B cell (primary cell): ENCODE data around the gene COL25A1. TPM values are rescaled to one million over a fixed set of nuclear protein-coding genes. Genes with fewer than 3 reads are reported as not detected.

Experiments
- ATAC-seq: fragments of 200-7000 bp; cut with Tn5 transposase; one replicate; pipeline ENCODE4 v1.10.0; 2021; ENCODE audit warnings: low read depth, mild to moderate bottlenecking, moderate number of reproducible peaks, moderate library complexity
- CTCF ChIA-PET: fragments of 350-600 bp; sonication (Branson Sonifier 250); formaldehyde crosslinking; loops from one replicate; lab custom pipeline; 2021; ENCODE audit warnings: antibody characterized with exemption, inconsistent platforms; lab: Charles Lee
- POLR2A ChIA-PET: fragments of 350-600 bp; sonication (Branson Sonifier 250); formaldehyde crosslinking; loops from one replicate; lab custom pipeline; 2021; ENCODE audit warnings: antibody characterized with exemption; lab: Charles Lee
- DNase-seq: peaks from one replicate; pipeline ENCODE4 v3.0.0; 2013
- H2AFZ ChIP-seq: 2 replicates; pipeline ENCODE4 v1.6.1; 2012; ENCODE audit warnings: mild to moderate bottlenecking, low read depth, low read length; ENCODE audit not compliant: insufficient read depth, poor library complexity, severe bottlenecking
- H3K27ac ChIP-seq, 2 donors: 1 replicate in 1 of 2; 2 replicates in 1 of 2; pipeline ENCODE4 v1.5.1; 2012 to 2013; ENCODE audit warnings: low read length in 2 of 2, mild to moderate bottlenecking in 2 of 2, moderate library complexity in 1 of 2
- H3K27me3 ChIP-seq, 4 experiments: fragments of 200-600 bp in 1 of 4; sonication (generic) in 1 of 4; replicated peaks in 1 of 4; 1 replicate in 2 of 4; 2 replicates in 2 of 4; pipeline versions ENCODE4 v1.6.1 to v1.7.0; 2013 to 2016; ENCODE audit warnings: low read length in 3 of 4, mild to moderate bottlenecking in 2 of 4, mixed read lengths in 1 of 4, moderate library complexity in 1 of 4; ENCODE audit not compliant: insufficient read depth in 4 of 4, control insufficient read depth in 3 of 4; ENCODE audit errors: control extremely low read depth in 1 of 4
- H3K36me3 ChIP-seq, 2 experiments: replicated peaks in 1 of 2; 1 replicate in 1 of 2; 2 replicates in 1 of 2; pipeline versions ENCODE4 v1.6.1 to v1.7.1; 2013; ENCODE audit warnings: low read length in 1 of 2; ENCODE audit not compliant: insufficient read depth in 2 of 2, control insufficient read depth in 1 of 2; ENCODE audit errors: control extremely low read depth in 1 of 2, extremely low read depth in 1 of 2
- H3K4me1 ChIP-seq, 2 donors: fragments of 200-600 bp in 1 of 2; sonication (generic) in 1 of 2; 1 replicate in 1 of 2; 2 replicates in 1 of 2; pipeline versions ENCODE4 v1.5.1 to v1.6.1; 2013 to 2017; ENCODE audit warnings: low read length in 2 of 2; ENCODE audit not compliant: control insufficient read depth in 2 of 2, insufficient read depth in 2 of 2
- H3K4me2 ChIP-seq: replicated peaks from 2 replicates; pipeline ENCODE3; 2012; ENCODE audit warnings: mild to moderate bottlenecking, low read depth, low read length; ENCODE audit not compliant: poor library complexity, severe bottlenecking
- H3K4me3 ChIP-seq, 5 experiments: fragments of 200-600 bp in 1 of 5; sonication (generic) in 1 of 5; 1 replicate in 3 of 5; 2 replicates in 2 of 5; pipeline versions ENCODE4 v1.5.1 to v1.7.0; 2011 to 2016; ENCODE audit warnings: low read length in 4 of 5, mild to moderate bottlenecking in 4 of 5, low read depth in 2 of 5, control low read depth in 1 of 5, moderate library complexity in 1 of 5; ENCODE audit not compliant: insufficient read depth in 1 of 5; ENCODE audit errors: control extremely low read depth in 1 of 5, extremely low read depth in 1 of 5
- H3K79me2 ChIP-seq: fragments of 200-600 bp; sonication (generic); one replicate; pipeline ENCODE4 v1.6.0; 2016; ENCODE audit warnings: low read length; ENCODE audit not compliant: control insufficient read depth, insufficient read depth
- H3K9ac ChIP-seq: fragments of 200-600 bp; sonication (generic); 2 replicates; pipeline ENCODE4 v1.6.1; 2017; ENCODE audit warnings: mild to moderate bottlenecking, low read length, moderate library complexity
- H3K9me3 ChIP-seq, 3 donors: one replicate each; pipeline versions ENCODE4 v1.6.1 to v1.7.1; 2013; ENCODE audit warnings: low read length in 2 of 3; ENCODE audit not compliant: control insufficient read depth in 2 of 3, insufficient read depth in 1 of 3; ENCODE audit errors: control extremely low read depth in 1 of 3
- H4K20me1 ChIP-seq: 2 replicates; pipeline ENCODE4 v1.6.0; 2012; ENCODE audit warnings: mild to moderate bottlenecking, low read length; ENCODE audit not compliant: insufficient read depth, control insufficient read depth, poor library complexity, severe bottlenecking
- H3K27ac Mint-ChIP-seq: one replicate; pipeline ENCODE4 v1.8.0; 2021; ENCODE audit warnings: mixed read lengths
- H3K27me3 Mint-ChIP-seq: one replicate; pipeline ENCODE4 v1.8.0; 2021; ENCODE audit warnings: mixed read lengths
- H3K4me1 Mint-ChIP-seq: one replicate; pipeline ENCODE4 v1.8.0; 2021; ENCODE audit warnings: mixed read lengths
- H3K4me3 Mint-ChIP-seq: one replicate; pipeline ENCODE4 v1.8.0; 2021; ENCODE audit warnings: mixed read lengths
- H3K9me3 Mint-ChIP-seq: one replicate; pipeline ENCODE4 v1.8.0; 2022; ENCODE audit warnings: mixed read lengths; ENCODE audit not compliant: insufficient read depth
- CTCF ChIP-seq: fragments of 200-600 bp; IDR thresholded peaks from one replicate; pipeline ENCODE4 v1.8.0; 2022; ENCODE audit warnings: antibody characterized with exemption, mild to moderate bottlenecking
- EZH2 ChIP-seq: IDR thresholded peaks from 2 replicates; pipeline ENCODE4 v1.6.1; 2012; ENCODE audit warnings: borderline replicate concordance, low read depth, mild to moderate bottlenecking, moderate library complexity, low read length; ENCODE audit not compliant: insufficient read depth, poor library complexity, severe bottlenecking
- WGBS: methylation state at CpG from one replicate; pipeline ENCODE4 v1.1.5; 2013; ENCODE audit warnings: missing lambda C conversion rate; ENCODE audit not compliant: insufficient coverage; 5-methylcytosine and 5-hydroxymethylcytosine counted together
- intact Hi-C: fragments of 100-400 bp; cut with micrococcal nuclease; formaldehyde crosslinking; loops from one replicate; pipeline ENCODE4 v1.10.0; 2022
- polyA plus RNA-seq: library from polyadenylated mRNA; depleted of rRNA; stranded (reverse); fragments of >200 nt; gene quantifications from 2 replicates; pipeline ENCODE4 v1.2.3, GENCODE V29; 2012
- total RNA-seq, 2 donors: library from RNA; stranded (reverse); fragments of 120-200 nt in 1 of 2; gene quantifications; 1 replicate in 1 of 2; 2 replicates in 1 of 2; pipeline versions ENCODE4 v1.2.3 to v1.2.4, GENCODE V29; 2013 to 2022

Gene COL25A1
- total and polyA plus RNA-seq, 2 donors (not counting 1 experiment from before 2014, with no cell fraction given) = not detected

GRCh38 chr4:109040441-109040840 is 262.0 kb downstream of the COL25A1 start:
- Histone ChIP-seq H3K9me3 (no peaks in the 10 kb centered on the region), H3K27ac (no peak overlapping the region), H3K36me3 (no peaks in the 10 kb centered on the region), H3K9ac (no peak overlapping the region), H3K4me1 (no peaks in the 10 kb centered on the region), H3K4me3 (no peak overlapping the region), H3K4me2 (no peak overlapping the region), H3K79me2 (no peaks in the 10 kb centered on the region), H3K27me3 (no peaks in the 10 kb centered on the region), H2AFZ (no peak overlapping the region), H4K20me1 (no peaks in the 10 kb centered on the region)
- CTCF ChIA-PET = no interaction called here
- Mint-ChIP-seq H3K27ac (no peak overlapping the region), H3K4me3 (no peak overlapping the region), H3K9me3 (no peaks in the 10 kb centered on the region), H3K4me1 (no peaks in the 10 kb centered on the region), H3K27me3 (no peaks in the 10 kb centered on the region)
- POLR2A ChIA-PET = no interaction called here
- 100% methylated on average over 2 of the region's 5 CpGs for WGBS
- TF ChIP-seq EZH2 (no peak), CTCF (no peak)
- ATAC-seq = no peak
- intact Hi-C loops = no loop called here
- no peak for DNase-seq

GRCh38 chr4:109037026-109037425 is 265.4 kb downstream of the COL25A1 start:
- no peak for DNase-seq
- H3K27me3 ChIP-seq = no peaks in the 10 kb centered on the region
- H3K4me3 ChIP-seq = no peak overlapping the region
- no peak overlapping the region for H3K4me3 Mint-ChIP-seq
- no peaks in the 10 kb centered on the region for H3K9me3 ChIP-seq
- H3K36me3 ChIP-seq = no peaks in the 10 kb centered on the region
- no peak for ATAC-seq
- H4K20me1 ChIP-seq = no peaks in the 10 kb centered on the region
- ChIA-PET POLR2A (no interaction called here), CTCF (no interaction called here)
- H3K4me1 Mint-ChIP-seq = no peaks in the 10 kb centered on the region
- TF ChIP-seq EZH2 (no peak), CTCF (no peak)
- no peak overlapping the region for H3K4me2 ChIP-seq
- H3K79me2 ChIP-seq = no peaks in the 10 kb centered on the region
- no CpG with 5 or more reads among the region's 2 CpGs for WGBS
- no peaks in the 10 kb centered on the region for H3K4me1 ChIP-seq
- intact Hi-C loops = no loop called here
- H3K9ac ChIP-seq = no peak overlapping the region
- H3K27ac ChIP-seq = no peak overlapping the region
- H3K27me3 Mint-ChIP-seq = no peaks in the 10 kb centered on the region
- H3K27ac Mint-ChIP-seq = no peak overlapping the region
- H3K9me3 Mint-ChIP-seq = no peaks in the 10 kb centered on the region
- no peak overlapping the region for H2AFZ ChIP-seq
